ENCODE data around the gene CIRBP. TPM values are rescaled to one million over a fixed set of nuclear protein-coding genes. Genes with fewer than 3 reads are reported as not detected.
"Not testable (repeated sequence)": the region's sequence is repeated elsewhere in the genome, so short reads cannot be mapped to it uniquely, and the experiment has no call there.

CIRBP gene
- polyA plus RNA-seq, 1 donor = 895 TPM

GRCh38 chr19:1288833-1289685 is 19.9 kb downstream of the CIRBP start:
- DNase-seq = no peak

GRCh38 chr19:1289686-1290025 is 20.5 kb downstream of the CIRBP start:
- DNase-seq = no peak

GRCh38 chr19:1290196-1290702 is 21.1 kb downstream of the CIRBP start:
- DNase-seq = no peak

GRCh38 chr19:1290703-1291651 is 21.8 kb downstream of the CIRBP start:
- no peak for DNase-seq

GRCh38 chr19:1291761-1292418 is 22.8 kb downstream of the CIRBP start:
- DNase-seq = no peak

GRCh38 chr19:1292419-1293151 is 23.5 kb downstream of the CIRBP start:
- DNase-seq = no peak

- DNase-seq = no peak
Measured at GRCh38 chr19:1293782-1294604, 24.9 kb downstream of the CIRBP start.

GRCh38 chr19:1294688-1295087 is 25.6 kb downstream of the CIRBP start:
- DNase-seq = no peak

GRCh38 chr19:1295169-1296012 is 26.3 kb downstream of the CIRBP start:
- no peak for DNase-seq

GRCh38 chr19:1296078-1296477 is 26.9 kb downstream of the CIRBP start:
- no peak for DNase-seq

- DNase-seq = no peak
Measured at GRCh38 chr19:1296575-1297271, 27.6 kb downstream of the CIRBP start.

- DNase-seq = no peak
Measured at GRCh38 chr19:1298235-1298634, 29.1 kb downstream of the CIRBP start.

GRCh38 chr19:1299801-1300200 is 30.7 kb downstream of the CIRBP start:
- no peak for DNase-seq

- no peak for DNase-seq
Measured at GRCh38 chr19:1300744-1301490, 31.8 kb downstream of the CIRBP start.

- DNase-seq = no peak
Measured at GRCh38 chr19:1302533-1303239, 33.6 kb downstream of the CIRBP start.

GRCh38 chr19:1304197-1304924 is 35.2 kb downstream of the CIRBP start:
- DNase-seq = no peak

GRCh38 chr19:1305354-1305753 is 36.2 kb downstream of the CIRBP start:
- DNase-seq = not testable (repeated sequence)

Data from left kidney (tissue), 2 donors.